ENCODE measurements around the gene CPAMD8.

Gene CPAMD8

GRCh38 chr19:16860118-16860517 lies 166.5 kb downstream of the CPAMD8 start:
- Histone ChIP-seq H3K27ac (no peak overlapping the region), H3K36me3 (ENCODE audit: insufficient read depth) (no peaks in the 10 kb centered on the region), H3K27me3 (ENCODE audit: insufficient read depth, low read depth) (no peaks in the 10 kb centered on the region), H4K20me1 (ENCODE audit: insufficient read depth) (no peaks in the 10 kb centered on the region), H3K4me3 (IDR thresholded peaks at IDR 0.05; ENCODE audit: insufficient read depth, low read depth, low read length) (no peak overlapping the region), H3K4me1 (ENCODE audit: low read depth, poor library complexity, severe bottlenecking) (no peaks in the 10 kb centered on the region), H2AFZ (ENCODE audit: low read depth) (no peak overlapping the region), H3K9ac (no peak overlapping the region), H3K4me2 (no peak overlapping the region), H3K79me2 (ENCODE audit: insufficient read depth, low read depth) (no peaks in the 10 kb centered on the region)
- TF ChIP-seq CTCF (conservative IDR thresholded peaks at IDR 0.05; ENCODE audit: low read depth, low read length), result no peak

- no peak for TF ChIP-seq CTCF (conservative IDR thresholded peaks at IDR 0.05; ENCODE audit: low read depth, low read length)
- Histone ChIP-seq H3K27me3 (ENCODE audit: insufficient read depth, low read depth) (no peaks in the 10 kb centered on the region), H2AFZ (ENCODE audit: low read depth) (no peak overlapping the region), H3K9ac (no peak overlapping the region), H3K79me2 (ENCODE audit: insufficient read depth, low read depth) (no peaks in the 10 kb centered on the region), H3K4me3 (IDR thresholded peaks at IDR 0.05; ENCODE audit: insufficient read depth, low read depth, low read length) (no peak overlapping the region), H3K36me3 (ENCODE audit: insufficient read depth) (no peaks in the 10 kb centered on the region), H3K27ac (no peak overlapping the region), H3K4me1 (ENCODE audit: low read depth, poor library complexity, severe bottlenecking) (no peaks in the 10 kb centered on the region), H4K20me1 (ENCODE audit: insufficient read depth) (no peaks in the 10 kb centered on the region), H3K4me2 (no peak overlapping the region)
Observed at GRCh38 chr19:16859626-16860025, 167.0 kb downstream of the CPAMD8 start.

DNA sequence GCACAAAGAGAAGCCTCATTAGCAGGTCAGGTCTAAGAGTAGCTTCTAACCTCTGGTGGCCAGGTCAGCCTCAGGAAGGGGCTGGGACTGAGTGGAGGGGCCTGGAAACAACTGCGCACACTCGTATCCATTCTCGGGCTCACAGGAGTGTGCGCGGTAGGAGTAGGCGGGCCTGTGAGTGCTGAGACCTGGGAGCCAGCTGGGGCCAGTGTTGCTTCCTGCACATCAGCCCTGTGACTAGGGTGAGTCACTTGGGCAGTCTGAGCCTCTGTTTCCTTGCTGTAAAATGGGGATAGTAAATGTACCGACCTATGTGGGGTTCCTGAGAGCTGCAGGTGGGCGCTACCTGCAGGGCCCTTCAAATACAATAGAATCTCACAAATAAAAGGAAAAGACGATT lies 170.5 kb downstream of the CPAMD8 start:
- H3K27me3 ChIP-seq (ENCODE audit: insufficient read depth, low read depth), result no peaks in the 10 kb centered on the region
- no peak overlapping the region for H3K4me2 ChIP-seq
- no peaks in the 10 kb centered on the region for H3K4me1 ChIP-seq (ENCODE audit: low read depth, poor library complexity, severe bottlenecking)
- H3K4me3 ChIP-seq (IDR thresholded peaks at IDR 0.05; ENCODE audit: insufficient read depth, low read depth, low read length), result no peak overlapping the region
- no peak overlapping the region for H3K27ac ChIP-seq
- no peaks in the 10 kb centered on the region; the same call in 1 of the 2 replicates for H3K36me3 ChIP-seq (ENCODE audit: insufficient read depth)
- H2AFZ ChIP-seq (ENCODE audit: low read depth), result no peak overlapping the region
- TF ChIP-seq CTCF (conservative IDR thresholded peaks at IDR 0.05; ENCODE audit: low read depth, low read length), result no peak
- H3K9ac ChIP-seq, result no peak overlapping the region
- no peaks in the 10 kb centered on the region for H4K20me1 ChIP-seq (ENCODE audit: insufficient read depth)
- H3K79me2 ChIP-seq (ENCODE audit: insufficient read depth, low read depth), result no peaks in the 10 kb centered on the region

GRCh38 chr19:16853066-16853465 lies 173.5 kb downstream of the CPAMD8 start:
- TF ChIP-seq CTCF (conservative IDR thresholded peaks at IDR 0.05; ENCODE audit: low read depth, low read length), result no peak
- H3K36me3 ChIP-seq (ENCODE audit: insufficient read depth), result no peaks in the 10 kb centered on the region; the same call in 1 of the 2 replicates

More at GRCh38 chr19:16853066-16853465, 173.5 kb downstream of the CPAMD8 start:
- Histone ChIP-seq H3K27me3 (ENCODE audit: insufficient read depth, low read depth) (no peaks in the 10 kb centered on the region), H3K27ac (no peak overlapping the region), H3K79me2 (ENCODE audit: insufficient read depth, low read depth) (no peaks in the 10 kb centered on the region), H3K4me2 (no peak overlapping the region), H4K20me1 (ENCODE audit: insufficient read depth) (no peaks in the 10 kb centered on the region), H2AFZ (ENCODE audit: low read depth) (no peak overlapping the region), H3K9ac (no peak overlapping the region), H3K4me3 (IDR thresholded peaks at IDR 0.05; ENCODE audit: insufficient read depth, low read depth, low read length) (no peak overlapping the region), H3K4me1 (ENCODE audit: low read depth, poor library complexity, severe bottlenecking) (no peaks in the 10 kb centered on the region)
